ENCODE data around the gene ELAPOR1. TPM values are rescaled to one million over a fixed set of nuclear protein-coding genes. Genes with fewer than 3 reads are reported as not detected.

The ELAPOR1 gene
- polyA plus RNA-seq, 1 donor: 66.0 TPM

DNA sequence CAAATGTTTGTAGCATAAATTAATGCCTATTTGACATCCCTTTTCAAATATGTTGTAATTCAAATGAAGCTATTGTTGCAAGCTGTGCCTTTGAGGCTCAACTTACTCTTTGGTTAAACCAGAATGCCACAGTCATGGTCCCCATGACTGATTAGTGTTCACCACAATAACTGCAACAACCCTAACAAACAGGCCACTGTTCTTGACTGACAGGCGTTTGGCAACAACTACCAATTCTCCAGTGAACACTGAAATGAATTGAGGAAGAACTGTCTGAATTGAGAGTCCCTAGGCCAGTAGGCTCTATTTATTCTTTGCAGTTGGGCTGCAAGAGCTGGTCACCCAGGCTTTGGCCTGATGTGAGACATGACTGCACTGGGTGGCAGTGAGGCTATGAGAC is 30.0 kb upstream of the ELAPOR1 start:
- no peak for DNase-seq
- no CpG with 5 or more reads among the region's 1 CpG for WGBS (ENCODE audit: insufficient coverage, low lambda C conversion rate)
- no peaks in the 10 kb centered on the region for H3K9me3 ChIP-seq (ENCODE audit: control insufficient read depth, low read depth, low read length)
- H3K36me3 ChIP-seq (ENCODE audit: control insufficient read depth, insufficient read depth, low read length): no peaks in the 10 kb centered on the region
- H3K4me3 ChIP-seq (ENCODE audit: low read length): no peak overlapping the region
- peaks cover 1% of the 10 kb centered on the region for H3K4me1 ChIP-seq (ENCODE audit: control insufficient read depth, insufficient read depth, low read length)
- no peaks in the 10 kb centered on the region for H3K27me3 ChIP-seq (ENCODE audit: control insufficient read depth, insufficient read depth, low read length)
- H3K27ac ChIP-seq (ENCODE audit: low read length): no peak overlapping the region

- Histone ChIP-seq H3K27ac (ENCODE audit: low read length) (no peak overlapping the region), H3K4me3 (ENCODE audit: low read length) (no peak overlapping the region), H3K9me3 (ENCODE audit: control insufficient read depth, low read depth, low read length) (peaks cover 3% of the 10 kb centered on the region), H3K4me1 (ENCODE audit: control insufficient read depth, insufficient read depth, low read length) (peaks cover 3% of the 10 kb centered on the region), H3K27me3 (ENCODE audit: control insufficient read depth, insufficient read depth, low read length) (no peaks in the 10 kb centered on the region), H3K36me3 (ENCODE audit: control insufficient read depth, insufficient read depth, low read length) (no peaks in the 10 kb centered on the region)
- WGBS (ENCODE audit: insufficient coverage, low lambda C conversion rate): no CpG with 5 or more reads among the region's 13 CpGs
- DNase-seq: no peak
These were observed 29.1 kb upstream of the ELAPOR1 start for GRCh38 chr1:109084563-109085517.

- Histone ChIP-seq H3K4me1 (ENCODE audit: control insufficient read depth, insufficient read depth, low read length) (peaks cover 12% of the 10 kb centered on the region), H3K36me3 (ENCODE audit: control insufficient read depth, insufficient read depth, low read length) (peaks cover 13% of the 10 kb centered on the region), H3K27ac (ENCODE audit: low read length) (peak overlapping the region; percentile 98), H3K4me3 (ENCODE audit: low read length) (peak overlapping the region; percentile 97), H3K9me3 (ENCODE audit: control insufficient read depth, low read depth, low read length) (peaks cover 3% of the 10 kb centered on the region), H3K27me3 (ENCODE audit: control insufficient read depth, insufficient read depth, low read length) (no peaks in the 10 kb centered on the region)
- WGBS (ENCODE audit: insufficient coverage, low lambda C conversion rate): 76% methylated on average over 7 of the region's 31 CpGs
- peak; percentile 65 to 86 for DNase-seq
These were observed 24.5 kb upstream of the ELAPOR1 start for GRCh38 chr1:109089242-109090015.

- Histone ChIP-seq H3K4me1 (ENCODE audit: control insufficient read depth, insufficient read depth, low read length) (peaks cover 12% of the 10 kb centered on the region), H3K27ac (ENCODE audit: low read length) (peak within 1 kb of the TSS; percentile 98), H3K36me3 (ENCODE audit: control insufficient read depth, insufficient read depth, low read length) (peaks cover 19% of the 10 kb centered on the region), H3K27me3 (ENCODE audit: control insufficient read depth, insufficient read depth, low read length) (no peaks in the 10 kb centered on the region), H3K9me3 (ENCODE audit: control insufficient read depth, low read depth, low read length) (peaks cover 3% of the 10 kb centered on the region), H3K4me3 (ENCODE audit: low read length) (peak within 1 kb of the TSS; percentile 97)
- WGBS (ENCODE audit: insufficient coverage, low lambda C conversion rate): 30% methylated on average over 2 of the region's 67 CpGs
- peak; percentile 92 to 98 for DNase-seq
These were observed 23.5 kb upstream of the ELAPOR1 start, which contains the start of gene TMEM167B for GRCh38 chr1:109090196-109091077. Gene TMEM167B (plus strand): TSS chr1:109090764. CDS start chr1:109090873, 109 bp downstream.

DNA sequence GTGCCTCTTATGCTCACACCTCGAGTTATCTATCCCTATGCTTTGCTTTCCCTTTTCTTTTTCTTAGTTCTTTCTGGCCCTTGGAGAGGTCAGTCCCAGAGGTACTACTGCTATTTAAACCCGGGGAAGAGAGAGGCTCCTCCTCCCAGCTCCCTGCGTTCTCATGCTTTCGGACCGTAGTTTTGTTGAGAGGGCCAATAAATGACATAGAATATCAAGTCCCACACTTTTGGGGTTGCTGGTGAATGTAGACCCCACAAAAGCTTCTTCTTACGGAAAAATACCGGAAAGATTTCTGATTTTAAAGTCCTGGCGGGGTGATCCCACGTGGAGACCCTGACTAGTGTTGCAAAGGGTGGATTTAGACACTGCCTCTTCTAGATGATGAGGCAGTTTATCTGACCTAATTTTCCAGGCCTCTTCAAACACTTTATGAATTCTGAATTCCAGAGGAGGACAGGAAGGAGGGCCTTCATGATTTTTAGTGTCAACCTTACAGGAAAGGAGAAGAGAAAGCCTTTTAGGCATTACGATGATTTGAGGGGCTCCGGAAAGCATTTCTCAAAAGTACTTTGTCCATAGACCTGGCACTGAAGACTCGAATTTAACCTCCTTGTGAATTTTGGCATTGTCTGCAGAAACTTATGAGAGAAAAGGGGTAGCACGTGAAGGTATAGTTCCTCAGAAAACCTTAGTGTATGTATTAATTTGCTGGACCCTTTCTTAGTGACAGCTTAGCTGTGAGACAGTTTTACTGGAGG is 22.7 kb upstream of the ELAPOR1 start:
- peaks cover 23% of the 10 kb centered on the region for H3K36me3 ChIP-seq (ENCODE audit: control insufficient read depth, insufficient read depth, low read length)
- WGBS (ENCODE audit: insufficient coverage, low lambda C conversion rate): 18% methylated on average over 2 of the region's 13 CpGs
- no peak for DNase-seq
- H3K4me3 ChIP-seq (ENCODE audit: low read length): peak overlapping the region; percentile 97
- H3K27me3 ChIP-seq (ENCODE audit: control insufficient read depth, insufficient read depth, low read length): no peaks in the 10 kb centered on the region
- peaks cover 12% of the 10 kb centered on the region for H3K4me1 ChIP-seq (ENCODE audit: control insufficient read depth, insufficient read depth, low read length)
- peaks cover 3% of the 10 kb centered on the region for H3K9me3 ChIP-seq (ENCODE audit: control insufficient read depth, low read depth, low read length)
- peak overlapping the region; percentile 98 for H3K27ac ChIP-seq (ENCODE audit: low read length)

GRCh38 chr1:109091839-109092193 is 22.1 kb upstream of the ELAPOR1 start:
- DNase-seq: peak in 1 of 2 donors; percentile 43

GRCh38 chr1:109094377-109094803 is 19.5 kb upstream of the ELAPOR1 start:
- no peak overlapping the region for H3K4me3 ChIP-seq (ENCODE audit: low read length)
- peaks cover 10% of the 10 kb centered on the region for H3K4me1 ChIP-seq (ENCODE audit: control insufficient read depth, insufficient read depth, low read length)
- H3K9me3 ChIP-seq (ENCODE audit: control insufficient read depth, low read depth, low read length): peaks cover 3% of the 10 kb centered on the region
- WGBS (ENCODE audit: insufficient coverage, low lambda C conversion rate): no CpG with 5 or more reads among the region's 7 CpGs
- no peaks in the 10 kb centered on the region for H3K27me3 ChIP-seq (ENCODE audit: control insufficient read depth, insufficient read depth, low read length)
- H3K27ac ChIP-seq (ENCODE audit: low read length): no peak overlapping the region
- peaks cover 23% of the 10 kb centered on the region for H3K36me3 ChIP-seq (ENCODE audit: control insufficient read depth, insufficient read depth, low read length)
- DNase-seq: no peak

More at GRCh38 chr1:109091839-109092193, 22.1 kb upstream of the ELAPOR1 start:
- H3K4me1 ChIP-seq (ENCODE audit: control insufficient read depth, insufficient read depth, low read length): peaks cover 12% of the 10 kb centered on the region
- H3K27ac ChIP-seq (ENCODE audit: low read length): peak overlapping the region; percentile 98
- H3K27me3 ChIP-seq (ENCODE audit: control insufficient read depth, insufficient read depth, low read length): no peaks in the 10 kb centered on the region
- peaks cover 3% of the 10 kb centered on the region for H3K9me3 ChIP-seq (ENCODE audit: control insufficient read depth, low read depth, low read length)
- H3K4me3 ChIP-seq (ENCODE audit: low read length): peak overlapping the region; percentile 97
- peaks cover 23% of the 10 kb centered on the region for H3K36me3 ChIP-seq (ENCODE audit: control insufficient read depth, insufficient read depth, low read length)
- WGBS (ENCODE audit: insufficient coverage, low lambda C conversion rate): no CpG with 5 or more reads among the region's 1 CpG

GRCh38 chr1:109094871-109095270 is 19.0 kb upstream of the ELAPOR1 start:
- Histone ChIP-seq H3K4me3 (ENCODE audit: low read length) (no peak overlapping the region), H3K9me3 (ENCODE audit: control insufficient read depth, low read depth, low read length) (no peaks in the 10 kb centered on the region), H3K27me3 (ENCODE audit: control insufficient read depth, insufficient read depth, low read length) (no peaks in the 10 kb centered on the region), H3K36me3 (ENCODE audit: control insufficient read depth, insufficient read depth, low read length) (peaks cover 23% of the 10 kb centered on the region), H3K27ac (ENCODE audit: low read length) (no peak overlapping the region), H3K4me1 (ENCODE audit: control insufficient read depth, insufficient read depth, low read length) (peaks cover 10% of the 10 kb centered on the region)
- 100% methylated on average over 1 of the region's 1 CpG for WGBS (ENCODE audit: insufficient coverage, low lambda C conversion rate)
- no peak for DNase-seq

DNA sequence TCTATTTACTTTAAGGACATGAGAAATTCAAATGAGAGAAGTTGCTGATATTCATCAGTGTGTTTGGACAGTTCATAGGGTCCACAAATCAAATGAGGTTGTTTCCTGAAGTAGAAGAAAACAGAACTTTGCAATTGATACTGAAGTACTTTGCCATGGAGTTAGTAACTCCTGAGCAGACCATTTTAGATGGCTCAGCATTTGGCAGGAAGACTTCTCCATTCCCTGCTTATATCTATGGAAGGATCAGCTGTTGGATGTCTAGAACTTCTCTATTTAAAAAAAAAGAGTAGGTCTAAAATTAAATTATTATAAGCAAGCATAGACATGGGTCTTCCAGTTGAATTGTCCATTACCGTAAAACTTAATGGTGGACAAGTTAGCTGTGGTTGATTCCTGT is 18.3 kb upstream of the ELAPOR1 start:
- no peaks in the 10 kb centered on the region for H3K9me3 ChIP-seq (ENCODE audit: control insufficient read depth, low read depth, low read length)
- no peak overlapping the region for H3K4me3 ChIP-seq (ENCODE audit: low read length)
- H3K27me3 ChIP-seq (ENCODE audit: control insufficient read depth, insufficient read depth, low read length): no peaks in the 10 kb centered on the region
- 100% methylated on average over 1 of the region's 1 CpG for WGBS (ENCODE audit: insufficient coverage, low lambda C conversion rate)
- no peak overlapping the region for H3K27ac ChIP-seq (ENCODE audit: low read length)
- H3K4me1 ChIP-seq (ENCODE audit: control insufficient read depth, insufficient read depth, low read length): peaks cover 10% of the 10 kb centered on the region
- no peak for DNase-seq
- H3K36me3 ChIP-seq (ENCODE audit: control insufficient read depth, insufficient read depth, low read length): peaks cover 23% of the 10 kb centered on the region

Measured in large intestine (tissue), 3 donors.